ENCODE measurements around the gene OGFOD2. TPM values are rescaled to one million over a fixed set of nuclear protein-coding genes. Genes with fewer than 3 reads are reported as not detected.

Gene OGFOD2
- total RNA-seq, 1 donor from 2014 or later: 18.1 TPM

DNA sequence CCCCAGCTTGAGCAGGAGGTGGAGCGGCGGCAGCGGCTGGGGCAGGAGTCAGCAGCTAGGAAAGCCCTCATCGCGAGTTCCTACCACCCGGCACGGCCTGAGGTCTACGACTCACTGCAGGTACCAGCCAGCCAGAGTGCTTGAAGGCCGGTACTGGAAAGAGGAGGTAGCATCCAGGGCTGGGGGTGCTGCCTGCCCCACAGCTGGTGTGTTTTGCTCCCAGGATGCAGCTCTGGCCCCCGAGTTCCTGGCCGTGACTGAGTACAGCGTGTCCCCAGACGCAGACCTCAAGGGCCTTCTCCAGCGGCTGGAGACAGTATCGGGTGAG, 1.6 kb downstream of the OGFOD2 start:
- peaks cover 6% of the 10 kb centered on the region for H3K27me3 Mint-ChIP-seq (ENCODE audit: low read depth)
- TF ChIP-seq CTCF (conservative IDR thresholded peaks at IDR 0.05): no peak
- no peaks in the 10 kb centered on the region for H3K9me3 Mint-ChIP-seq
- peaks cover 29% of the 10 kb centered on the region for H3K4me1 Mint-ChIP-seq
- H3K27ac Mint-ChIP-seq (ENCODE audit: unreplicated experiment): no peak overlapping the region
- H3K36me3 Mint-ChIP-seq (ENCODE audit: low read depth): no peaks in the 10 kb centered on the region
- H3K4me3 Mint-ChIP-seq: peak overlapping the region; percentile 99
- no peak for DNase-seq (ENCODE audit: low read depth, low spot score)

DNA sequence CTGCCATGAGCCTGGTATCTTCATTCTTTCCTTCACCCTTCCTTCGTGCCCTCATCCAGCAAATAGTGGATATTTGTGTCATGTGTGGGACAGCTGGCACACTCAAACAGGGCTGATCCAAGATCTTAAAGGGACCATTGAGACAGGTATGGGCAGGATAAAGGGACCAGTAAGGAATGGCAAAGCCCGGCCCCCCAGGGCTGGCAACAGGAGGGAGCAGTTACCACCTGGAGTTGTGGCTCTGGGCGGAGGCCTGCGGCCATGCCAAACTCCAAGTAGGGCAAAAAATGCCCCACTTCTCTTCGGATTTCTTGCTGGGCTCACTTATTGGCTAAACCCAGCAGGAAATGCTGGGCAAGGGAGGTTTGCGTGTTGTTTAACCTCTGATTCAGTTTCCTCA, 2.1 kb downstream of the OGFOD2 start:
- Mint-ChIP-seq H3K36me3 (ENCODE audit: low read depth) (no peaks in the 10 kb centered on the region), H3K27ac (ENCODE audit: unreplicated experiment) (no peak overlapping the region), H3K9me3 (no peaks in the 10 kb centered on the region), H3K4me1 (peaks cover 35% of the 10 kb centered on the region), H3K27me3 (ENCODE audit: low read depth) (peaks cover 6% of the 10 kb centered on the region), H3K4me3 (peak overlapping the region; percentile 99)
- no peak for TF ChIP-seq CTCF (conservative IDR thresholded peaks at IDR 0.05)
- no peak for DNase-seq (ENCODE audit: low read depth, low spot score)

GRCh38 chr12:122977655-122978392, 2.8 kb downstream of the OGFOD2 start:
- H3K9me3 Mint-ChIP-seq: no peaks in the 10 kb centered on the region
- DNase-seq (ENCODE audit: low read depth, low spot score): no peak
- H3K4me1 Mint-ChIP-seq: peaks cover 38% of the 10 kb centered on the region
- no peaks in the 10 kb centered on the region for H3K36me3 Mint-ChIP-seq (ENCODE audit: low read depth)
- TF ChIP-seq CTCF (conservative IDR thresholded peaks at IDR 0.05): no peak
- H3K27me3 Mint-ChIP-seq (ENCODE audit: low read depth): peaks cover 6% of the 10 kb centered on the region
- H3K4me3 Mint-ChIP-seq: peak overlapping the region; percentile 99
- no peak overlapping the region for H3K27ac Mint-ChIP-seq (ENCODE audit: unreplicated experiment)

DNA sequence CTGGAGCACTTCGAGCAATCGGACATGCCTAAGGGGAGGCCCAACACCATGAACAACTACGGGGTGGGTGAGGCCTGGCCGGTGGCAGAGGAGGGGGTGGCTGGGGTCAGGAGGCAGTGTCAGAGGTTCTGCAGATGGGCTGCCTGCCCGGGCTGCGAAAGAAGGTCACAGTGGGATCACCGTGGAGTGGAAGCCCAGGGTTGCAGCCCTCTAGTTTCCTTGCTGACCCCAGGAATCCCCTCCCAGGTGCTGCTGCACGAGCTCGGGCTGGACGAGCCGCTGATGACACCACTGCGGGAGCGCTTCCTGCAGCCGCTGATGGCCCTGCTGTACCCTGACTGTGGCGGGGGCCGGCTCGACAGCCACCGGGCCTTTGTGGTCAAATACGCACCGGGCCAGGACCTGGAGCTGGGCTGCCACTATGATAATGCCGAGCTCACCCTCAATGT, 3.5 kb downstream of the OGFOD2 start:
- Mint-ChIP-seq H3K27me3 (ENCODE audit: low read depth) (peaks cover 6% of the 10 kb centered on the region), H3K4me3 (peak overlapping the region; percentile 99), H3K4me1 (peaks cover 45% of the 10 kb centered on the region), H3K9me3 (no peaks in the 10 kb centered on the region), H3K36me3 (ENCODE audit: low read depth) (no peaks in the 10 kb centered on the region), H3K27ac (ENCODE audit: unreplicated experiment) (no peak overlapping the region)
- TF ChIP-seq CTCF (conservative IDR thresholded peaks at IDR 0.05): no peak
- DNase-seq (ENCODE audit: low read depth, low spot score): no peak

DNA sequence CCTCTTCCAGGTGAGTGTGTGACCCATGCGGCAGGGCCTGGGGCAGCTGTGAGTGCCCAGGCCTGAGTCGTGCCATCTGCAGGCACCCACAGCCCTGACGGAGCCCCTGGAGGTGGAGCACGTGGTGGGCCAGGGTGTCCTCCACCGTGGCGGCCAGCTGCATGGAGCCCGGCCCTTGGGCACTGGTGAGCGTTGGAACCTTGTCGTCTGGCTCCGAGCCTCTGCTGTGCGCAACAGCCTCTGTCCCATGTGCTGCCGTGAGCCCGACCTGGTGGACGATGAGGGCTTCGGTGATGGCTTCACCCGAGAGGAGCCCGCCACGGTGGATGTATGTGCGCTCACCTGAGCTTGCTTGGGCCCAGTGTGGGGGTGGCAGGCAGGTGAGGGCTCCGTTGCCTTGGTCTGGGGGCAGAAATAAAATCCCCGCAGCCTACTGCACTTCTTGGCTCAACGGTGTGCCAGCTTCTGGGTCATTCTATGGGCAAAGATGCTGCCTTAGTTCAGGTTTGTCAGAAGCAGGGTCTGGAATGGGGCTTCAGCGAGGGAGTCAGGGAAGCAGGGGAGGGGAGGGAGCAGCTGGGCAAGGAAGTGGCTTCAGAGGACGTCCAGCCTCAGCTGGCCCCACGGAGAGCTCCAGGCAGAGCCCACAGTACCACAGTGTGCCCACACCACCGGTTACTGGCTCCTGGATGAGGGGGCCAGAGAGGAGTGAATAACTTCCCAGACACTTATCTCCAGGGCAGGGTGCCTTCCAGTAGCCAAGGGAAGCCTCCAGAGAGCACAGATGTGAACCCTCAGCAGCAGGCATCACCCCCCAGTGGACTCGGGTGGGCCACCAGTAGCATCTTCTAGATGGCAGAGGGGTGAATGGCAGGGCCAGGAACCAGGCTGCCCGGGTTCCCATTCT, 4.2 kb downstream of the OGFOD2 start:
- peak overlapping the region; percentile 96 for H3K4me3 Mint-ChIP-seq
- DNase-seq (ENCODE audit: low read depth, low spot score): no peak
- H3K36me3 Mint-ChIP-seq (ENCODE audit: low read depth): no peaks in the 10 kb centered on the region
- H3K4me1 Mint-ChIP-seq: peaks cover 48% of the 10 kb centered on the region
- peak overlapping the region; percentile 35 for H3K27ac Mint-ChIP-seq (ENCODE audit: unreplicated experiment)
- H3K9me3 Mint-ChIP-seq: no peaks in the 10 kb centered on the region
- no peak for TF ChIP-seq CTCF (conservative IDR thresholded peaks at IDR 0.05)
- H3K27me3 Mint-ChIP-seq (ENCODE audit: low read depth): peaks cover 6% of the 10 kb centered on the region
